Measurements from ENCODE around the gene HPDL.

- TF ChIP-seq, protein P1, sequence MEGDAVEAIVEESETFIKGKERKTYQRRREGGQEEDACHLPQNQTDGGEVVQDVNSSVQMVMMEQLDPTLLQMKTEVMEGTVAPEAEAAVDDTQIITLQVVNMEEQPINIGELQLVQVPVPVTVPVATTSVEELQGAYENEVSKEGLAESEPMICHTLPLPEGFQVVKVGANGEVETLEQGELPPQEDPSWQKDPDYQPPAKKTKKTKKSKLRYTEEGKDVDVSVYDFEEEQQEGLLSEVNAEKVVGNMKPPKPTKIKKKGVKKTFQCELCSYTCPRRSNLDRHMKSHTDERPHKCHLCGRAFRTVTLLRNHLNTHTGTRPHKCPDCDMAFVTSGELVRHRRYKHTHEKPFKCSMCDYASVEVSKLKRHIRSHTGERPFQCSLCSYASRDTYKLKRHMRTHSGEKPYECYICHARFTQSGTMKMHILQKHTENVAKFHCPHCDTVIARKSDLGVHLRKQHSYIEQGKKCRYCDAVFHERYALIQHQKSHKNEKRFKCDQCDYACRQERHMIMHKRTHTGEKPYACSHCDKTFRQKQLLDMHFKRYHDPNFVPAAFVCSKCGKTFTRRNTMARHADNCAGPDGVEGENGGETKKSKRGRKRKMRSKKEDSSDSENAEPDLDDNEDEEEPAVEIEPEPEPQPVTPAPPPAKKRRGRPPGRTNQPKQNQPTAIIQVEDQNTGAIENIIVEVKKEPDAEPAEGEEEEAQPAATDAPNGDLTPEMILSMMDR (IDR thresholded peaks at IDR 0.05) = no peak
- TF ChIP-seq POLR2A (IDR thresholded peaks at IDR 0.05) = no peak
Observed at GRCh38 chr1:45322486-45323040, 4.1 kb upstream of the HPDL start.

Measured in esophagus squamous epithelium (tissue), 4 donors.